H9 (cell line): ENCODE measurements around the gene MLYCD. TPM values are rescaled to one million over a fixed set of nuclear protein-coding genes. Genes with fewer than 3 reads are reported as not detected.
A peak's percentile ranks its signal among the peaks of the same experiment; 100 is the strongest.

Source experiments
- DNase-seq: peaks from one replicate; pipeline ENCODE4 v3.0.0-alpha.2; 2017
- H2AFZ ChIP-seq: one replicate; pipeline ENCODE4 v1.6.1; 2013; ENCODE audit warnings: mild to moderate bottlenecking, low read length, control low read depth, moderate library complexity
- H2AK5ac ChIP-seq: 2 replicates; pipeline ENCODE4 v1.6.1; 2013; ENCODE audit warnings: low read length, control low read depth, mixed read lengths; ENCODE audit not compliant: insufficient read length
- H2BK120ac ChIP-seq: one replicate; pipeline ENCODE4 v1.6.1; 2013; ENCODE audit warnings: low read depth, mild to moderate bottlenecking, low read length, control low read depth, inconsistent platforms; ENCODE audit not compliant: poor library complexity, severe bottlenecking
- H2BK12ac ChIP-seq: 2 replicates; pipeline ENCODE4 v1.6.1; 2013; ENCODE audit warnings: low read length, control low read depth, mixed read lengths, low read depth; ENCODE audit not compliant: insufficient read length
- H2BK15ac ChIP-seq: 2 replicates; pipeline ENCODE4 v1.6.1; 2013; ENCODE audit warnings: low read depth, low read length, control low read depth
- H2BK20ac ChIP-seq: one replicate; pipeline ENCODE4 v1.6.1; 2013; ENCODE audit warnings: low read depth, mild to moderate bottlenecking, low read length, control low read depth, inconsistent platforms; ENCODE audit not compliant: poor library complexity, severe bottlenecking
- H2BK5ac ChIP-seq: 2 replicates; pipeline ENCODE4 v1.6.1; 2013; ENCODE audit warnings: low read length, control low read depth, mixed read lengths; ENCODE audit not compliant: insufficient read length
- H3K14ac ChIP-seq: 2 replicates; pipeline ENCODE4 v1.6.1; 2013; ENCODE audit warnings: low read length, control low read depth; ENCODE audit not compliant: insufficient read depth
- H3K18ac ChIP-seq: 2 replicates; pipeline ENCODE4 v1.6.1; 2013; ENCODE audit warnings: low read depth, mild to moderate bottlenecking, mixed read lengths, low read length, control low read depth; ENCODE audit not compliant: insufficient read length
- H3K23ac ChIP-seq: 2 replicates; pipeline ENCODE4 v1.6.1; 2013; ENCODE audit warnings: low read length, control low read depth, mixed read lengths, low read depth; ENCODE audit not compliant: insufficient read length
- H3K23me2 ChIP-seq: 2 replicates; pipeline ENCODE4 v1.6.1; 2013; ENCODE audit warnings: low read depth, mild to moderate bottlenecking, mixed read lengths, low read length, control low read depth; ENCODE audit not compliant: insufficient read length, poor library complexity, severe bottlenecking
- H3K27ac ChIP-seq: 2 replicates; pipeline ENCODE4 v1.5.1; 2013; ENCODE audit warnings: low read length, control low read depth, mixed read lengths, low read depth; ENCODE audit not compliant: insufficient read length
- H3K27me3 ChIP-seq: 2 replicates; pipeline ENCODE4 v1.6.1; 2013; ENCODE audit warnings: low read length, control low read depth, inconsistent platforms; ENCODE audit not compliant: insufficient read depth
- H3K4ac ChIP-seq: 2 replicates; pipeline ENCODE4 v1.6.1; 2013; ENCODE audit warnings: low read depth, mild to moderate bottlenecking, control low read depth, inconsistent platforms, low read length, moderate library complexity
- H3K4me1 ChIP-seq: 2 replicates; pipeline ENCODE4 v1.6.1; 2013; ENCODE audit warnings: low read length, control low read depth, inconsistent platforms; ENCODE audit not compliant: insufficient read depth
- H3K4me2 ChIP-seq: 2 replicates; pipeline ENCODE4 v1.6.1; 2013; ENCODE audit warnings: low read length, control low read depth, mixed read lengths; ENCODE audit not compliant: insufficient read length, insufficient read depth
- H3K56ac ChIP-seq: 2 replicates; pipeline ENCODE4 v1.6.1; 2013; ENCODE audit warnings: low read depth, mild to moderate bottlenecking, mixed read lengths, low read length, control low read depth; ENCODE audit not compliant: insufficient read length
- H3K79me1 ChIP-seq: 2 replicates; pipeline ENCODE4 v1.6.1; 2013; ENCODE audit warnings: low read depth, mild to moderate bottlenecking, moderate library complexity, low read length, control low read depth, inconsistent platforms; ENCODE audit not compliant: insufficient read depth, poor library complexity, severe bottlenecking
- H3K79me2 ChIP-seq: 2 replicates; pipeline ENCODE4 v1.6.1; 2013; ENCODE audit warnings: low read length, control low read depth, inconsistent platforms; ENCODE audit not compliant: insufficient read depth
- H3K9ac ChIP-seq: 2 replicates; pipeline ENCODE4 v1.6.1; 2013; ENCODE audit warnings: low read length, control low read depth, mixed read lengths; ENCODE audit not compliant: insufficient read length; ENCODE audit errors: extremely low read depth
- H3K9me3 ChIP-seq: one replicate; pipeline ENCODE4 v1.6.1; 2013; ENCODE audit warnings: low read depth, low read length, inconsistent platforms; ENCODE audit not compliant: control insufficient read depth
- H3T11ph ChIP-seq: one replicate; pipeline ENCODE4 v1.6.1; 2013; ENCODE audit warnings: mild to moderate bottlenecking, low read length, control low read depth, inconsistent platforms
- H4K20me1 ChIP-seq: one replicate; pipeline ENCODE4 v1.6.1; 2013; ENCODE audit not compliant: control insufficient read depth, insufficient read length, insufficient read depth
- H4K5ac ChIP-seq: 2 replicates; pipeline ENCODE4 v1.6.1; 2013; ENCODE audit warnings: low read depth, mild to moderate bottlenecking, mixed read lengths, low read length, control low read depth; ENCODE audit not compliant: insufficient read length
- H4K8ac ChIP-seq: replicated peaks from 2 replicates; pipeline ENCODE4 v1.6.1; 2013; ENCODE audit warnings: low read length, control low read depth, mixed read lengths, low read depth; ENCODE audit not compliant: insufficient read length
- H4K91ac ChIP-seq: 2 replicates; pipeline ENCODE4 v1.6.1; 2013; ENCODE audit warnings: low read depth, mild to moderate bottlenecking, moderate library complexity, mixed read lengths, low read length, control low read depth; ENCODE audit not compliant: insufficient read length
- H3K27ac Mint-ChIP-seq, 3 experiments: 2 replicates in 2 of 3; 3 replicates in 1 of 3; pipeline ENCODE4 v1.8.0; 2020 to 2021; ENCODE audit warnings: mixed read lengths in 3 of 3, mild to moderate bottlenecking in 1 of 3, moderate library complexity in 1 of 3
- H3K27me3 Mint-ChIP-seq: 2 replicates; pipeline ENCODE4 v1.8.0; 2021; ENCODE audit warnings: low read depth, mild to moderate bottlenecking, moderate library complexity, mixed read lengths
- H3K36me3 Mint-ChIP-seq, 3 experiments: 2 replicates in 2 of 3; 3 replicates in 1 of 3; pipeline ENCODE4 v1.8.0; 2020 to 2021; ENCODE audit warnings: low read depth in 3 of 3, mixed read lengths in 3 of 3; ENCODE audit not compliant: insufficient read depth in 1 of 3
- H3K4me1 Mint-ChIP-seq, 2 experiments: 2 replicates each; pipeline ENCODE4 v1.8.0; 2020; ENCODE audit warnings: mixed read lengths in 2 of 2
- H3K4me3 Mint-ChIP-seq, 2 experiments: 2 replicates in 1 of 2; 3 replicates in 1 of 2; pipeline ENCODE4 v1.8.0; 2020 to 2021; ENCODE audit warnings: mild to moderate bottlenecking in 2 of 2, mixed read lengths in 2 of 2, moderate library complexity in 1 of 2
- H3K9me3 Mint-ChIP-seq, 2 experiments: 2 replicates in 1 of 2; 3 replicates in 1 of 2; pipeline ENCODE4 v1.8.0; 2020; ENCODE audit warnings: mild to moderate bottlenecking in 2 of 2, mixed read lengths in 2 of 2, moderate library complexity in 1 of 2
- WGBS: extraction: QIAGEN DNeasy Blood & Tissue Kit; methylation state at CpG from one replicate; pipeline ENCODE4 v1.1.7; 2013; ENCODE audit warnings: missing lambda C conversion rate, low lambda C conversion rate, mixed read lengths; ENCODE audit not compliant: insufficient read length; ENCODE audit errors: extremely low coverage; 5-methylcytosine and 5-hydroxymethylcytosine counted together
- total RNA-seq: library from RNA; stranded (reverse); gene quantifications from 2 replicates; pipeline ENCODE4 v1.2.1, GENCODE V29; 2021
- TF ChIP-seq, protein P1 (sequence below): fragments of 200-600 bp; sonication (generic); conservative IDR thresholded peaks from 3 replicates; pipeline ENCODE4 v1.8.0; 2021; ENCODE audit warnings: antibody characterized with exemption, mild to moderate bottlenecking

Gene MLYCD
- total RNA-seq, 1 experiment from 2014 or later: 7.1 TPM

- Histone ChIP-seq H3K23ac (no peak overlapping the region), H3K4me2 (no peak overlapping the region), H4K91ac (no peak overlapping the region), H2AK5ac (no peak overlapping the region), H3K14ac (no peak overlapping the region), H3K79me2 (no peaks in the 10 kb centered on the region), H2BK20ac (no peak overlapping the region), H2BK12ac (no peak overlapping the region), H2BK15ac (no peak overlapping the region), H3K79me1 (no peaks in the 10 kb centered on the region), H3K27ac (no peak overlapping the region), H3K18ac (no peak overlapping the region), H2BK120ac (no peak overlapping the region), H3K4me1 (no peaks in the 10 kb centered on the region), H3K9ac (no peak overlapping the region), H4K20me1 (no peaks in the 10 kb centered on the region), H3K27me3 (no peaks in the 10 kb centered on the region), H3K56ac (no peak overlapping the region), H3K9me3 (no peaks in the 10 kb centered on the region), H4K5ac (no peak overlapping the region), H3T11ph (no peak overlapping the region), H3K23me2 (peaks cover 4% of the 10 kb centered on the region), H3K4ac (no peak overlapping the region), H4K8ac (no peak overlapping the region), H2BK5ac (no peak overlapping the region), H2AFZ (no peak overlapping the region)
- Mint-ChIP-seq H3K4me1 (peaks cover 16 to 30% of the 10 kb centered on the region in 2 experiments), H3K36me3 (peaks cover 18 to 27% (median 23%) of the 10 kb centered on the region in 3 experiments), H3K27me3 (peaks cover 3% of the 10 kb centered on the region; the same call in 1 of the 2 replicates), H3K4me3 (no peak overlapping the region), H3K9me3 (peaks cover 0 to 5% of the 10 kb centered on the region in 2 experiments; a peak in 1 of 5 replicates), H3K27ac (peak overlapping the region in 1 of 3 experiments; percentile 41; a peak in 3 of 7 replicates)
- TF ChIP-seq, protein P1, sequence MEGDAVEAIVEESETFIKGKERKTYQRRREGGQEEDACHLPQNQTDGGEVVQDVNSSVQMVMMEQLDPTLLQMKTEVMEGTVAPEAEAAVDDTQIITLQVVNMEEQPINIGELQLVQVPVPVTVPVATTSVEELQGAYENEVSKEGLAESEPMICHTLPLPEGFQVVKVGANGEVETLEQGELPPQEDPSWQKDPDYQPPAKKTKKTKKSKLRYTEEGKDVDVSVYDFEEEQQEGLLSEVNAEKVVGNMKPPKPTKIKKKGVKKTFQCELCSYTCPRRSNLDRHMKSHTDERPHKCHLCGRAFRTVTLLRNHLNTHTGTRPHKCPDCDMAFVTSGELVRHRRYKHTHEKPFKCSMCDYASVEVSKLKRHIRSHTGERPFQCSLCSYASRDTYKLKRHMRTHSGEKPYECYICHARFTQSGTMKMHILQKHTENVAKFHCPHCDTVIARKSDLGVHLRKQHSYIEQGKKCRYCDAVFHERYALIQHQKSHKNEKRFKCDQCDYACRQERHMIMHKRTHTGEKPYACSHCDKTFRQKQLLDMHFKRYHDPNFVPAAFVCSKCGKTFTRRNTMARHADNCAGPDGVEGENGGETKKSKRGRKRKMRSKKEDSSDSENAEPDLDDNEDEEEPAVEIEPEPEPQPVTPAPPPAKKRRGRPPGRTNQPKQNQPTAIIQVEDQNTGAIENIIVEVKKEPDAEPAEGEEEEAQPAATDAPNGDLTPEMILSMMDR: no peak
- WGBS: no CpG with 5 or more reads among the region's 31 CpGs
- DNase-seq: no peak
Observed at GRCh38 chr16:83923581-83924365, 24.9 kb downstream of the MLYCD start.
